ENCODE measurements around the gene SLC4A7. TPM values are rescaled to one million over a fixed set of nuclear protein-coding genes. Genes with fewer than 3 reads are reported as not detected.
"Not testable (repeated sequence)": the region's sequence is repeated elsewhere in the genome, so short reads cannot be mapped to it uniquely, and the experiment has no call there.

Gene SLC4A7
- polyA plus RNA-seq, 1 of the 3 experiments (the other 2 are of a cell fraction), result 3.9 TPM

DNA sequence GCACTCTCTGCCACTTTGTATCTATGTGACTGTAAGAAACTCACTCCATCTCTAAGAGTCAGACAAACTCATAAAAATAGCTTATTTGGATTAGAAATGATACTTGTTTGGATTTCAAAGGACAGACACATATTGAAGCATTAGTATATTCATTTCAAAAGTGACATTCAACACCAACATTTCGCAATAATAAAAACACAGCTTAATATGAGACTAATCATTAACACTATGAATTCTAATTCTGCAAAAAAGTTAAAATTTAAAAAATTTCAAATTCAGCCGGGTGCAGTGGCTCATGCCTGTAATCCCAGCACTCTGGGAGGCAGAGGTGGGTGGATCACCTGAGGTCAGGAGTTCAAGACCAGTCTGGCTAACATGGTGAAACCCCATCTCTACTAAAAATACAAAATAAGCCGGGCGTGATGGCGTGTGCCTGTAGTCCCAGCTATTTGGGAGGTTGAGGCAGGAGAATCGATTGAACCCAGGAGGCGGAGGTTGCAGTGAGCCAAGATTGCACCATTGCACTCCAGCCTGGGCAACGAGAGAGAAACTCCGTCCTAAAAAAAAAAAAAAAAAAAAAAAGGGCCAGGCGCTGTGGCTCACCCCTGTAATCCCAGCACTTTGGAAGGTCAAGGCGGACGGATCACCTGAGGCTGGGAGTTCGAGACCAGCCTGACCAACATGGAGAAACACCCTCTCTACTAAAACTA is 59.2 kb downstream of the SLC4A7 start:
- H3K9me2 ChIP-seq; DNase-seq; H3K9ac ChIP-seq; H3K4me1 ChIP-seq (ENCODE audit: control insufficient read depth in 1 of 2, insufficient read depth in 2 of 2, low read depth in 1 of 2, low read length in 1 of 2); H4K20me1 ChIP-seq (ENCODE audit: insufficient read depth); POLR2A ChIA-PET; H3K4me2 ChIP-seq; H3K27me3 ChIP-seq (ENCODE audit: insufficient read depth); H3K27ac ChIP-seq (ENCODE audit: low read depth in 2 of 2, low read length in 1 of 2); H3K4me3 ChIP-seq (ENCODE audit: low read depth in 2 of 2, low read length in 1 of 2); H3K9me3 ChIP-seq; H2AFZ ChIP-seq (ENCODE audit: low read depth): not testable (repeated sequence)
- peaks cover 23 to 63% of the 10 kb centered on the region in 2 experiments for H3K36me3 ChIP-seq (replicated peaks in 1 of 2; ENCODE audit: control insufficient read depth in 1 of 2, insufficient read depth in 2 of 2, low read length in 1 of 2)
- 94% methylated on average over 13 of the region's 13 CpGs for WGBS (ENCODE audit: low lambda C conversion rate)
- peaks cover 14% of the 10 kb centered on the region; the same call in 1 of the 2 replicates for H3K79me2 ChIP-seq (ENCODE audit: insufficient read depth)
- CTCF ChIA-PET, result interaction anchor here (0.9 to 1.1 kb wide), 2 partner anchors 19 to 257 kb away, joined by 3 to 4 read pairs; no protein-coding TSS in a partner anchor
- peaks cover 12% of the 10 kb centered on the region for H3F3A ChIP-seq (replicated peaks; ENCODE audit: insufficient read depth)

- Histone ChIP-seq H3K9ac (no peak overlapping the region), H3K27ac (ENCODE audit: low read depth in 2 of 2, low read length in 1 of 2) (peak overlapping the region in 1 of 2 experiments; percentile 49; a peak in 3 of 4 replicates), H4K20me1 (ENCODE audit: insufficient read depth) (no peaks in the 10 kb centered on the region), H3K36me3 (replicated peaks in 1 of 2; ENCODE audit: control insufficient read depth in 1 of 2, insufficient read depth in 2 of 2, low read length in 1 of 2) (peaks cover 28 to 60% of the 10 kb centered on the region in 2 experiments), H3K9me2 (no peaks in the 10 kb centered on the region), H3K4me1 (ENCODE audit: control insufficient read depth in 1 of 2, insufficient read depth in 2 of 2, low read depth in 1 of 2, low read length in 1 of 2) (peaks cover 0 to 7% of the 10 kb centered on the region in 2 experiments; a peak in 2 of 4 replicates), H3K4me3 (ENCODE audit: low read depth in 2 of 2, low read length in 1 of 2) (no peak overlapping the region), H3F3A (replicated peaks; ENCODE audit: insufficient read depth) (peaks cover 12% of the 10 kb centered on the region), H3K27me3 (ENCODE audit: insufficient read depth) (no peaks in the 10 kb centered on the region), H2AFZ (ENCODE audit: low read depth) (no peak overlapping the region; the same call in 1 of the 2 replicates), H3K79me2 (ENCODE audit: insufficient read depth) (peaks cover 7% of the 10 kb centered on the region; the same call in 1 of the 2 replicates), H3K9me3 (no peaks in the 10 kb centered on the region), H3K4me2 (no peak overlapping the region)
- 39% methylated on average over 5 of the region's 5 CpGs for WGBS (ENCODE audit: low lambda C conversion rate)
- ChIA-PET CTCF (no interaction called here), POLR2A (no interaction called here)
- peak; percentile 2 for DNase-seq
- TF ChIP-seq FOSL2 (IDR thresholded peaks at IDR 0.05; ENCODE audit: borderline replicate concordance, low read depth) (peak; percentile 46; the same call in 1 of the 2 replicates), TAF1 (IDR thresholded peaks at IDR 0.05; ENCODE audit: borderline replicate concordance, low read depth, low read length) (no peak), MXI1 (IDR thresholded peaks at IDR 0.05; ENCODE audit: low read depth, low read length) (no peak), SMC3 (IDR thresholded peaks at IDR 0.05; ENCODE audit: low read depth, low read length) (no peak), TEAD4 (IDR thresholded peaks at IDR 0.05; ENCODE audit: borderline replicate concordance, insufficient read depth) (0 out of 2 replicates have a peak, but pooled peaks have one; percentile 29), POLR2AphosphoS5 (IDR thresholded peaks at IDR 0.05; ENCODE audit: low read depth, low read length) (no peak), MEF2A (IDR thresholded peaks at IDR 0.05; ENCODE audit: borderline replicate concordance, low read depth) (no peak), JUND (IDR thresholded peaks at IDR 0.05) (peak; percentile 40; the same call in 1 of the 2 replicates), EP300 (IDR thresholded peaks at IDR 0.05; ENCODE audit: borderline replicate concordance in 1 of 2, low read depth in 1 of 2, low read length in 1 of 2) (peak in 1 of 2 experiments; percentile 31; a peak in 1 of 4 replicates), FOXJ3 (CRISPR knock-in tag; IDR thresholded peaks at IDR 0.05) (no peak)
- TF ChIP-seq, protein P1, sequence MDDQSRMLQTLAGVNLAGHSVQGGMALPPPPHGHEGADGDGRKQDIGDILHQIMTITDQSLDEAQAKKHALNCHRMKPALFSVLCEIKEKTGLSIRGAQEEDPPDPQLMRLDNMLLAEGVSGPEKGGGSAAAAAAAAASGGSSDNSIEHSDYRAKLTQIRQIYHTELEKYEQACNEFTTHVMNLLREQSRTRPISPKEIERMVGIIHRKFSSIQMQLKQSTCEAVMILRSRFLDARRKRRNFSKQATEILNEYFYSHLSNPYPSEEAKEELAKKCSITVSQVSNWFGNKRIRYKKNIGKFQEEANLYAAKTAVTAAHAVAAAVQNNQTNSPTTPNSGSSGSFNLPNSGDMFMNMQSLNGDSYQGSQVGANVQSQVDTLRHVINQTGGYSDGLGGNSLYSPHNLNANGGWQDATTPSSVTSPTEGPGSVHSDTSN (IDR thresholded peaks at IDR 0.05), result peak; percentile 39; the same call in 1 of the 2 replicates
- TF ChIP-seq, protein P2, sequence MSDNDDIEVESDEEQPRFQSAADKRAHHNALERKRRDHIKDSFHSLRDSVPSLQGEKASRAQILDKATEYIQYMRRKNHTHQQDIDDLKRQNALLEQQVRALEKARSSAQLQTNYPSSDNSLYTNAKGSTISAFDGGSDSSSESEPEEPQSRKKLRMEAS (IDR thresholded peaks at IDR 0.05; ENCODE audit: low read depth), result no peak
These were observed 60.7 kb downstream of the SLC4A7 start for GRCh38 chr3:27423463-27423862.

All from SK-N-SH (cell line).